SU-DHL-6 (cell line): ENCODE results near the gene SBSN.

Source experiments
- H2AFZ ChIP-seq: fragments of 200-600 bp; sonication (generic); 2 replicates; pipeline ENCODE4 v1.6.1; 2014; ENCODE audit warnings: low read depth, mild to moderate bottlenecking, moderate library complexity, mixed read lengths, antibody characterized with exemption, low read length; ENCODE audit not compliant: severe bottlenecking
- H3F3A ChIP-seq: fragments of 200-600 bp; shearing (Covaris generic); 2 replicates; pipeline ENCODE4 v1.6.0; 2016; ENCODE audit warnings: antibody characterized with exemption, mild to moderate bottlenecking; ENCODE audit not compliant: insufficient read depth
- H3K27ac ChIP-seq: fragments of 200-600 bp; sonication (generic); 2 replicates; pipeline ENCODE4 v1.5.1; 2016; ENCODE audit warnings: low read depth, mild to moderate bottlenecking, low read length, moderate library complexity, mixed read lengths
- H3K27me3 ChIP-seq: fragments of 200-600 bp; sonication (generic), shearing (Covaris generic); 2 replicates; pipeline ENCODE4 v1.6.0; 2014; ENCODE audit warnings: mild to moderate bottlenecking, low read length
- H3K36me3 ChIP-seq: fragments of 200-600 bp; sonication (generic); 2 replicates; pipeline ENCODE4 v1.6.1; 2014; ENCODE audit warnings: mild to moderate bottlenecking, low read length, mixed read lengths
- H3K4me2 ChIP-seq: fragments of 300-600, 200-600 bp; shearing (Covaris generic), sonication (generic); 2 replicates; pipeline ENCODE4 v1.6.0; 2014; ENCODE audit warnings: low read length, low read depth, mild to moderate bottlenecking; ENCODE audit not compliant: poor library complexity, severe bottlenecking
- H3K4me3 ChIP-seq: fragments of 200-600 bp; sonication (generic); 2 replicates; pipeline ENCODE4 v1.5.1; 2014; ENCODE audit warnings: antibody characterized with exemption, low read length, mild to moderate bottlenecking, mixed read lengths; ENCODE audit not compliant: insufficient read depth, poor library complexity, severe bottlenecking
- H3K79me2 ChIP-seq: fragments of 200-600 bp; sonication (generic); 2 replicates; pipeline ENCODE4 v1.6.1; 2014; ENCODE audit warnings: mild to moderate bottlenecking, low read length, moderate library complexity; ENCODE audit not compliant: insufficient read depth
- H3K9ac ChIP-seq: fragments of 200-600 bp; sonication (generic); 2 replicates; pipeline ENCODE4 v1.7.0; 2014; ENCODE audit warnings: mild to moderate bottlenecking, low read length
- H3K9me2 ChIP-seq: fragments of 200-600 bp; sonication (generic); replicated peaks from 2 replicates; pipeline ENCODE4 v1.6.1; 2014; ENCODE audit warnings: low read length; ENCODE audit not compliant: insufficient read depth
- H3K9me3 ChIP-seq: fragments of 200-600 bp; sonication (generic); 2 replicates; pipeline ENCODE4 v1.6.1; 2014; ENCODE audit warnings: low read length, mixed read lengths; ENCODE audit not compliant: insufficient read depth
- H4K20me1 ChIP-seq: fragments of 200-600 bp; sonication (generic); 2 replicates; pipeline ENCODE4 v1.6.1; 2014; ENCODE audit warnings: low read depth, mild to moderate bottlenecking, antibody characterized with exemption, low read length, moderate library complexity, mixed read lengths
- CTCF ChIP-seq: fragments of 200-600 bp; sonication (generic); IDR thresholded peaks from one replicate; pipeline ENCODE4 v1.5.1; 2017; ENCODE audit warnings: antibody characterized with exemption, mild to moderate bottlenecking, low read length, moderate library complexity; ENCODE audit not compliant: insufficient read depth, poor library complexity, severe bottlenecking
- EZH2phosphoT487 ChIP-seq: fragments of 200-600 bp; sonication (generic), shearing (Covaris generic); conservative IDR thresholded peaks from 2 replicates; pipeline ENCODE4 v1.6.1; 2018; ENCODE audit warnings: mild to moderate bottlenecking, antibody characterized with exemption, low read length, moderate library complexity, mixed read lengths

Gene SBSN

GRCh38 chr19:35542209-35542608, 14.1 kb upstream of the SBSN start:
- Histone ChIP-seq H3K4me3 (no peak overlapping the region), H3F3A (no peaks in the 10 kb centered on the region), H3K27ac (no peak overlapping the region), H3K9me2 (no peaks in the 10 kb centered on the region), H3K27me3 (no peaks in the 10 kb centered on the region), H3K4me2 (no peak overlapping the region), H3K9ac (no peak overlapping the region), H4K20me1 (no peaks in the 10 kb centered on the region), H3K9me3 (no peaks in the 10 kb centered on the region), H2AFZ (no peak overlapping the region), H3K36me3 (no peaks in the 10 kb centered on the region), H3K79me2 (peaks cover 19% of the 10 kb centered on the region; the same call in 1 of the 2 replicates)
- TF ChIP-seq EZH2phosphoT487 (no peak), CTCF (no peak)

GRCh38 chr19:35540356-35540927, 12.3 kb upstream of the SBSN start:
- H3K36me3 ChIP-seq = no peaks in the 10 kb centered on the region
- H2AFZ ChIP-seq = no peak overlapping the region
- H3K4me3 ChIP-seq = no peak overlapping the region
- H3K4me2 ChIP-seq = no peak overlapping the region
- no peak overlapping the region for H3K27ac ChIP-seq
- no peaks in the 10 kb centered on the region for H3K27me3 ChIP-seq
- no peak overlapping the region for H3K9ac ChIP-seq
- H4K20me1 ChIP-seq = no peaks in the 10 kb centered on the region
- H3K9me2 ChIP-seq = no peaks in the 10 kb centered on the region
- H3F3A ChIP-seq = no peaks in the 10 kb centered on the region
- no peaks in the 10 kb centered on the region for H3K9me3 ChIP-seq
- peaks cover 8% of the 10 kb centered on the region; the same call in 1 of the 2 replicates for H3K79me2 ChIP-seq
- no peak for TF ChIP-seq CTCF
- no peak for TF ChIP-seq EZH2phosphoT487

GRCh38 chr19:35539850-35540249, 11.7 kb upstream of the SBSN start:
- Histone ChIP-seq H3K4me2 (no peak overlapping the region), H4K20me1 (no peaks in the 10 kb centered on the region)
- no peak for TF ChIP-seq EZH2phosphoT487

GRCh38 chr19:35539314-35539713, 11.2 kb upstream of the SBSN start:
- Histone ChIP-seq H3K9me2 (no peaks in the 10 kb centered on the region), H4K20me1 (no peaks in the 10 kb centered on the region), H2AFZ (no peak overlapping the region), H3K4me2 (no peak overlapping the region), H3K4me3 (no peak overlapping the region), H3K27me3 (no peaks in the 10 kb centered on the region), H3K27ac (no peak overlapping the region), H3K9ac (no peak overlapping the region), H3K9me3 (no peaks in the 10 kb centered on the region), H3K79me2 (no peaks in the 10 kb centered on the region), H3F3A (no peaks in the 10 kb centered on the region), H3K36me3 (no peaks in the 10 kb centered on the region)
- no peak for TF ChIP-seq EZH2phosphoT487
- no peak for TF ChIP-seq CTCF

More at GRCh38 chr19:35539850-35540249, 11.7 kb upstream of the SBSN start:
- Histone ChIP-seq H3K9me2 (no peaks in the 10 kb centered on the region), H2AFZ (no peak overlapping the region), H3F3A (no peaks in the 10 kb centered on the region), H3K27me3 (no peaks in the 10 kb centered on the region), H3K27ac (no peak overlapping the region), H3K79me2 (peaks cover 5% of the 10 kb centered on the region; the same call in 1 of the 2 replicates), H3K36me3 (no peaks in the 10 kb centered on the region), H3K9ac (no peak overlapping the region), H3K9me3 (no peaks in the 10 kb centered on the region), H3K4me3 (no peak overlapping the region)
